Heart left ventricle (tissue), 16 donors: ENCODE measurements around the gene MSI2. TPM values are rescaled to one million over a fixed set of nuclear protein-coding genes. Genes with fewer than 3 reads are reported as not detected.

ENCODE experiments used
- ATAC-seq, 4 donors: fragments of 200-7000 bp; cut with Tn5 transposase; one replicate each; pipeline ENCODE4 v1.9.1; 2020 to 2022; ENCODE audit warnings: moderate library complexity in 4 of 4, mild to moderate bottlenecking in 3 of 4, moderate number of reproducible peaks in 1 of 4
- DNase-seq, 5 donors: peaks; one replicate each; pipeline ENCODE4 v3.0.0-alpha.2; 2020
- H3K27ac ChIP-seq, 12 donors: fragments of 200-600 bp; sonication (generic) in 4 of 12; one replicate each; pipeline versions ENCODE4 v1.5.0 to v1.8.0; 2016 to 2022; ENCODE audit warnings: mild to moderate bottlenecking in 2 of 12
- H3K27me3 ChIP-seq, 9 donors: fragments of 200-600 bp; sonication (generic) in 2 of 9; one replicate each; pipeline versions ENCODE4 v1.5.1 to v1.8.0; 2016 to 2022; ENCODE audit warnings: mild to moderate bottlenecking in 3 of 9
- H3K36me3 ChIP-seq, 9 donors: fragments of 200-600 bp; sonication (generic) in 2 of 9; one replicate each; pipeline versions ENCODE4 v1.5.0 to v1.8.0; 2018 to 2022; ENCODE audit warnings: mild to moderate bottlenecking in 2 of 9
- H3K4me1 ChIP-seq, 12 donors: fragments of 200-600 bp; sonication (generic) in 4 of 12; one replicate each; pipeline versions ENCODE4 v1.5.0 to v1.8.0; 2016 to 2022; ENCODE audit warnings: mild to moderate bottlenecking in 3 of 12
- H3K4me3 ChIP-seq, 12 donors: fragments of 200-600 bp; sonication (generic) in 4 of 12; one replicate each; pipeline versions ENCODE4 v1.5.0 to v1.8.0; 2017 to 2022; ENCODE audit warnings: mild to moderate bottlenecking in 9 of 12, moderate library complexity in 4 of 12
- H3K9me3 ChIP-seq, 12 donors: fragments of 200-600 bp; sonication (generic) in 4 of 12; one replicate each; pipeline versions ENCODE4 v1.5.0 to v1.8.0; 2016 to 2022; ENCODE audit warnings: mild to moderate bottlenecking in 1 of 12
- CTCF ChIP-seq, 12 donors: fragments of 200-600 bp; sonication (generic) in 4 of 12; IDR thresholded peaks; one replicate each; pipeline versions ENCODE4 v1.5.0 to v1.8.0; 2018 to 2022; ENCODE audit warnings: antibody characterized with exemption in 12 of 12, mild to moderate bottlenecking in 5 of 12
- POLR2A ChIP-seq, 2 donors: fragments of 450-650 bp; IDR thresholded peaks; one replicate each; pipeline ENCODE4 v1.6.1; 2017; ENCODE audit warnings: antibody characterized with exemption in 2 of 2, mild to moderate bottlenecking in 2 of 2, moderate library complexity in 2 of 2
- WGBS, 4 donors: extraction: QIAGEN DNeasy Blood & Tissue Kit in 2 of 4; methylation state at CpG; one replicate each; pipeline versions ENCODE4 v1.1.5 to v1.1.7; 2013 to 2018; 5-methylcytosine and 5-hydroxymethylcytosine counted together
- intact Hi-C, 10 donors: fragments of 100-400 bp; cut with DNase I; formaldehyde crosslinking; loops; one replicate each; pipeline versions ENCODE4 v1.11.1 to v1.14.2; 2022
- polyA plus RNA-seq, 2 donors: library from polyadenylated mRNA; stranded (reverse); fragments of 200-250 nt; gene quantifications; one replicate each; pipeline ENCODE4 v1.2.3, GENCODE V29; 2013
- total RNA-seq, 9 donors: library from RNA; depleted of rRNA in 2 of 9; stranded (reverse); fragments of >200 nt in 2 of 9; fragmentation: NEBNext Ultra II Directional in 3 of 9; extraction: Animal tissue kit (Norgen Biotek cat#: 25700) in 3 of 9; gene quantifications; one replicate each; pipeline versions ENCODE4 v1.1.0 to v1.2.4, GENCODE V29; 2016 to 2023
- donor health status: ischemic (EF 13 %, LVEDD 7.1; RV severe dilation, severe dysfunction).
- donor health status: healthy with polysubstance abuse.
- donor health status: DM: no; HTN: yes; CAD: no.
- donor health status: DM: no; HTN: no; CAD: no.
- donor health status: ischemic (EF 25% LVEDD 6.9; RV normal size, moderate dysfunction).
- donor health status: ischemic (EF 25% LVEDD 5.7; RV mildly dilated, moderate dysfunction).
- donor health status: healthy.
- donor health status: DM: yes; HTN: yes; CAD: no.
- donor health status: ischemic (EF 35%, LVEDD 5.7; RV mildly dilated, moderate dysfunction).
- donor health status: nonischemic (EF 11% LVEDD 7.7; RV severe dilation, severe dysfunction).
- donor health status: DM: yes; HTN: yes; CAD: no.
- donor health status: PGD.
- donor health status: ischemic (EF 29% LVEDD 5.4; RV normal size, mild dysfunction).
- donor health status: nonischemic (EF 23%, LVEDD 6.1; RV moderate dilation, normal function).

MSI2 gene
- total and polyA plus RNA-seq, 11 donors, result 35.9 to 120 (median 104) TPM

GRCh38 chr17:57335195-57335792 is 79.0 kb downstream of the MSI2 start:
- Histone ChIP-seq H3K4me1 (peaks cover 0 to 47% (median 9%) of the 10 kb centered on the region in 12 donors), H3K27me3 (no peaks in the 10 kb centered on the region), H3K27ac (no peak overlapping the region), H3K9me3 (no peaks in the 10 kb centered on the region), H3K36me3 (no peaks in the 10 kb centered on the region), H3K4me3 (no peak overlapping the region)
- 89 to 96% (median 92%) methylated on average over 7 of the region's 7 CpGs for WGBS, 4 donors
- intact Hi-C loops, result no loop called here
- ATAC-seq (no peak), DNase-seq (no peak)
- no peak for TF ChIP-seq POLR2A (IDR thresholded peaks at IDR 0.05)
- no peak for TF ChIP-seq CTCF (IDR thresholded peaks at IDR 0.05)

DNA sequence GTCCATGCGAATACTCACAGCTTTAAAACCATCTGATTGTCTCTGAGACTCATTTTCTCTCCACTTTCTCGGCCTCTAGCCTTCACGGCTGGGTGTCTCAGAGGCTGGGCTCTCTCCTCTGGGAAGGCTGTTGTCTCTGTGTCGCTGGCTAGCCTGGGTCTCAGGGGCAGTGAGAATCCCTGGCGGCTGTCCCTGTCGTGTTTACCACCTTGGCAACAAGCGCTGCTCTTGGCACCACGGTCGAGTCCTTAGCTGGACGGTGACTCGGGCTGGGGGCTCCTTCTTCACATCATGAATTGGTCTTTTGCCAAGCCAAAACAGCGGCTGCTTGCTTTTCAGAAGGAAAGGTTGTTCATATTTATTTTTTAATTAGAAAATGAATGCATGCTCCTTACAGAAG is 81.1 kb downstream of the MSI2 start:
- WGBS, 4 donors, result 52 to 72% (median 61%) methylated on average over 12 of the region's 12 CpGs
- Histone ChIP-seq H3K4me1 (peaks cover 0 to 50% (median 14%) of the 10 kb centered on the region in 12 donors), H3K4me3 (no peak overlapping the region), H3K36me3 (no peaks in the 10 kb centered on the region), H3K27me3 (no peaks in the 10 kb centered on the region), H3K27ac (no peak overlapping the region), H3K9me3 (no peaks in the 10 kb centered on the region)
- intact Hi-C loops, result no loop called here
- peak in 3 of 5 donors; percentile 30 to 63 (median 57) for DNase-seq
- TF ChIP-seq POLR2A (IDR thresholded peaks at IDR 0.05) (no peak), CTCF (IDR thresholded peaks at IDR 0.05) (no peak)
- peak; percentile 44 to 84 (median 62) for ATAC-seq

DNA sequence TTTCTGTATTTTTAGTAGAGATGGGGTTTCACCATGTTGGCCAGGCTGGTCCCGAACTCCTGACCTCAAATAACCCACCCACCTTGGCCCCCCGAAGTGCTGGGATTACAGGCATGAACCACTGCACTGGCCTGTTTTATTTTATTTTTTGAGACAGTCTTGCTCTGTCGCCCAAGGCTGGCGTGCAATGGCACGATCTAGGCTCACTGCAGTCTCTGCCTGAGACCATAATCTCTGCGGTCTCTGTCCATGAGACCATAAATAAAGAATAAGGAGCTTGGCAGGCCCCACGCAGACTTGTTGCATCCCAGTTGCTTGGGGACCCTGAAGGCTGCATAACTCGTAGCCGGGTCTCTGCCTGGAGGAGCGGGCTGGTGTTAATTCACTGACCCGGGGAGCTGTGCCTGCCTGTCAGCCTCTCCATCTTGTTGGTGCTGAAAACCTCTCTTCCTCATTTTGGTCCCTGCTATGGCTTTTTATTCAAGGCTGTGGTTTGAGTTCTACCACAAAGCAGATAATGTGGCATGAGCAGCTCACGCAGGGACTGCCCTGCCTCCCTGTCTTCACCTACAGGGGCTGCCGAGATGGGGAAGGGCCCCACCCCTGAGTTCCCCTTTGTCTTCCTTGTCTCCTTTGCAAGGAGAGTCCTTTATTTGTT is 82.1 kb downstream of the MSI2 start:
- H3K4me3 ChIP-seq, result no peak overlapping the region
- H3K4me1 ChIP-seq, result peaks cover 0 to 54% (median 17%) of the 10 kb centered on the region in 12 donors
- no peak for TF ChIP-seq POLR2A (IDR thresholded peaks at IDR 0.05)
- no peak for TF ChIP-seq CTCF (IDR thresholded peaks at IDR 0.05)
- no peaks in the 10 kb centered on the region for H3K27me3 ChIP-seq
- ATAC-seq (no peak), DNase-seq (no peak)
- WGBS, 4 donors, result 83 to 90% (median 85%) methylated on average over 13 of the region's 13 CpGs
- intact Hi-C loops, result no loop called here
- no peak overlapping the region for H3K27ac ChIP-seq
- H3K9me3 ChIP-seq, result no peaks in the 10 kb centered on the region
- no peaks in the 10 kb centered on the region for H3K36me3 ChIP-seq

DNA sequence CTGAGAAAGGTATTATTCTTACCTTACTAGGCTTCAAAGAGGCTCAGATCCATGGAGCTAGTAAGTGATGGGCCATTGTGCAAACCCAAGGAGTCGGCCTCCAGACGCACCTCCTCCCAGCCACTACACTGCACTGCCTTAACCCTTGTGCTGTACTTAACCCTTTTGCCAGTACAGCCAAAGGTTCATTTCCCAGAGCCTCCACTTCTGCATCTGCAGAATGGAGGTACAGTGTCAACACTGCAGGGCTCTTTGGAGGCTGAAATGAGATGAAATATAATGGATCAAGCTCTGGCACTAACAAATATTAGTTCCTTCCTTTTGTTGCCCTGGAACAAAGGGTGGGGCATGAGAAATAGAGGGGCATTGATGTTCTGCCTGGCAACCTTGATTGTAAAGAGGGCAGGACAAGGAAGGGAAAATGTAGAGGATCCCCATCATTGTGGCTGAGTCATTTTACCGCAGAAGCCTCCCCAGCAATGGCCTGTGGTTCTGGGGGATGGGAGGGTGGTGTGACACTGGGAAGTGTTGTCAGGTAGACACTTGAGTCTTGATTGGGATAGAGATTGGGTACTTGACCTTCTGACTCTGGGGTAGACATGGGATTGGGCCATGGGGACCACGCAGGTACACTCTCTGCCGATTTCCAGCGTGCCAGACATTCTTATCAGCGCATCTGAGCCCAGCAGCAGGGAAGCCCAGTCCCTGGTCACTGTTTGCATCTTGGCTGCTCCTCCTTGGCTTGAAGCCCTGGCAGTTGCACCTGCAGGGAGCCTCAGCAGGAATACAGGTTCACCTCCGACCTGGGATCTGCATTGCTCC is 84.0 kb downstream of the MSI2 start:
- TF ChIP-seq POLR2A (IDR thresholded peaks at IDR 0.05) (no peak), CTCF (IDR thresholded peaks at IDR 0.05) (no peak)
- DNase-seq (no peak), ATAC-seq (no peak)
- Histone ChIP-seq H3K27ac (no peak overlapping the region), H3K27me3 (no peaks in the 10 kb centered on the region), H3K4me1 (peaks cover 0 to 63% (median 20%) of the 10 kb centered on the region in 12 donors), H3K4me3 (no peak overlapping the region), H3K36me3 (no peaks in the 10 kb centered on the region), H3K9me3 (no peaks in the 10 kb centered on the region)
- WGBS, 4 donors, result 74 to 83% (median 80%) methylated on average over 8 of the region's 8 CpGs
- intact Hi-C loops, result loop anchor here in 1 of 10 donors (10.0 kb wide), 1 partner anchor 86 kb away; the partner anchor contains the start of gene MSI2
